ENCODE data around the gene MEGF8.
"Not testable (repeated sequence)": the region's sequence is repeated elsewhere in the genome, so short reads cannot be mapped to it uniquely, and the experiment has no call there.

The MEGF8 gene

GRCh38 chr19:42309686-42310085 is 15.7 kb upstream of the MEGF8 start:
- no peak for DNase-seq (ENCODE audit: low read depth in 2 of 2)

DNA sequence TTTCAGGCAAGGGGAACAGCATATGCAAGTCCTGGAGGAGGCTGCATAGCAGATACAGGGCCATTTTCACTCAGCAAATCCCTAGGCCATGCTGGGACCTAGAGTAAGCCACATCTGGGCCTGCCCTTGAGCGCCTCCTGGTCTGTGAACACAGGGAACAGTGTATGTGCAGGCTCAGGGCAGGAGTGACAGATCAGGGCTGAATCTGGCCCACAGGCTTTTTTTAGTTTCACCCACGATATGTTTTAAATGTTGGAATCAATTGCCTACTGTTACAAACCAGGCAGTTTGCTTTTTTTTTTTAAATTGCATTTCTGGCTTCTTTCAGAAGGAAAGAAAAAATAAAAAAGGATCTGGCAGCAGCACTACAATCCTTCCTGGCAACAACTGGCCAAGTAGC is 13.8 kb upstream of the MEGF8 start:
- no peak for DNase-seq (ENCODE audit: low read depth in 2 of 2)

- no peak for DNase-seq (ENCODE audit: low read depth in 2 of 2)
Measured at GRCh38 chr19:42312370-42312769, 13.1 kb upstream of the MEGF8 start.

GRCh38 chr19:42313096-42313839 is 12.2 kb upstream of the MEGF8 start, which contains the start of gene TMEM145:
Gene TMEM145, plus strand, starts transcription at chr19:42313309. Its CDS starts 68 bp downstream, at chr19:42313377.
- DNase-seq (ENCODE audit: low read depth in 2 of 2) = no peak

DNA sequence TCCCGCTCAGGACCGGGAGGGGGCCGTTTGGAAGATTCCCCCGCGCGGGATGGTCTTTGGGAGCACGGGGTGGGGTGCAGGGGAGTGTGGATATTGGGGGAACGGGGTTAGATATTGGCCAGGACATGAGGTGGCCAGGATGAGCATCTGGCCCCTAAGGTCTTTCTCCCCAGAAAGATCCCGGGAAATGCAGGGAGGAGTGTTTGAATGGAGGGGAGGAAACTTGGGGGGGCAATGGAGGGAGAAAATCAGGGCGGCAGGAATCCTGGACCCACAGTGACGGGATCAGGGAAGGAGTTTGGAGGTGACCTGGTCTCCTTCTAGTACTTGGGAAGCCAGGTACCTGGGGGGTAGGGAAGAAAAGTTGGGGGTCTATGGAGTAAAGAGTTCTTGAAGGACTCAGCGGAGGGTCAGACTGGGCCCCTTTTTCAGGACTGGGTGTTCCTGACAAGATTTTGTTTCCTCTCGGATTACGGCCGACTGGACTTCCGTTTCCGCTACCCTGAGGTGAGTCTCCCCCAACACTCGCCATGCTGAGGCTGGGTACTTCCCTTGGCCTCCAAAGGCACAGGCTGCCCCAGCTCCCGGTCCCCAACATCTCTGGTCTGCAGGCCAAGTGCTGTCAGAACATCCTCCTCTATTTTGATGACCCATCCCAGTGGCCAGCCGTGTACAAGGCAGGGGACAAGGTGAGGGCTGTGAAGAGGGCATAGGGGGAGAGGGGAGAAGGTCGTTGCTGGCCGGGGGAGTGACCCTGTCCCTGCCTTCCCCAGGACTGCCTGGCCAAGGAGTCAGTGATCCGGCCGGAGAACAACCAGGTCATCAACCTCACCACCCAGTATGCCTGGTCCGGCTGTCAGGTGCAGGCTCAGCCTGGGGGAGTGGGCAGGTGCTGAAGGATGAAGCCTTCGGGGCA is 11.3 kb upstream of the MEGF8 start:
- no peak for DNase-seq (ENCODE audit: low read depth in 2 of 2)

GRCh38 chr19:42315024-42315423 is 10.4 kb upstream of the MEGF8 start:
- DNase-seq (ENCODE audit: low read depth in 2 of 2) = no peak

DNA sequence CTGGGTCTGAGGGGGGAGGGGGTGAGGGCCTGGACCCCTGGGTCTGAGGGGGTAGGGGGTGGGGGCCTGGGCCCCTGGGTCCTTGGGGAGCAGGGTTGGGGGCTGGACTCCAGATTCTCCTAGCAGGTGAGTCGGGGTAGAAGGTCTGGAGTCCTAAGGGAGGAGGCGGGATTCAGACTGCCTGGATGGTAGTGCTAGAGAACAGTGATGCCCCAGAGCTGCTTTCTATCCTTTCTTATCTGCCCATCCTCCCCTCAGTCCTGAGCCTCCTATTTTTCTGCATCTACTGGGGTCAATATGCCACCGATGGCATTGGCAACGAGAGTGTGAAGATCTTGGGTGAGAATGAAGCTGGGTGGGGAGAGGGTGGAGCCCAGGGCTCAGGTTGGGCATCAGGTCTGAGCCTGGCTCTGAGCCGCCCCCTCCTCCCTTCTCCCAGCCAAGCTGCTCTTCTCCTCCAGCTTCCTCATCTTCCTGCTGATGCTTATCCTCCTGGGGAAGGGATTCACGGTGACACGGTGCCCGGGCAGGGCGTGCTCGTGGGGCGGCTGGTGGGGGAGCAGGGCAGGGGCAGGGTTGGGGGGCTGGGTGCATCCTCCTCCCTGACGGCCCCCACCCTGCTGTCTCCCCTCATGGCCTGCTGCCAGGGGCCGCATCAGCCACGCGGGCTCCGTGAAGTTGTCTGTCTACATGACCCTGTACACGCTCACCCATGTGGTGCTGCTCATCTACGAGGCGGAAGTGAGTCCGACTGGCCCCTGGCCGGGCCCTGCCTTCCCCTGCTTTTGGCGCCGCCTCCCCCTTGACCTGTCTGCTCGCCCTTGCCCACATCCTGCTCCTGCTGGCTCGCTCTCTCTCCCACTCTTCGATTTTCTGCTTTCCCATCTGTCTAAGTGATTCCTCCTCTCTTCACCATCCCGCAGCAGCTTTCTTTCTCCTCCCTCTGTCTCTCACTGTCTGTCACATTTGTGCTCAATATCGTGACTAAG is 8.9 kb upstream of the MEGF8 start:
- no peak for DNase-seq (ENCODE audit: low read depth in 2 of 2)

GRCh38 chr19:42317535-42317934 is 7.9 kb upstream of the MEGF8 start:
- DNase-seq (ENCODE audit: low read depth in 2 of 2) = no peak

DNA sequence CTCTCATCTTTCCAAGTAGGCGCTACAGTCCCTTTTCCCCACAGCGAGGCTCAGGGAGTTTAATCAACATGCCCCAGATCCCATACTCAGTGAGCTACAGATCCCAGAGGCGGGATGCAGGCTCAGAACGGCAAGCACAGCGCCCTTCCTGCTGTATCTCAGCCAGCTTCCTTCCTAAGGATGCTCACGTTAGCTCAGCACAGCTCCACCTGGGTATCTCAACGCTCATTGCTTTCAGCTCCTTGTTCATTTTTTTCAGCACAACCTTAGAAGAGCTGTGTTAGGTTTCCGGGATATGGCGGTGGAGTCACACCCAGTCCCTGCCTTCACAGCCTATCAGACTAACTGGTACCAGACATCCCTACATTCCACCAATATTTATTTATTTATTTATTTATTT is 3.1 kb upstream of the MEGF8 start:
- no peak for DNase-seq (ENCODE audit: low read depth in 2 of 2)

GRCh38 chr19:42323473-42323851 is 2.0 kb upstream of the MEGF8 start:
- no peak for DNase-seq (ENCODE audit: low read depth in 2 of 2)

- no peak for DNase-seq (ENCODE audit: low read depth in 2 of 2)
Measured at GRCh38 chr19:42323852-42324654, 1.4 kb upstream of the MEGF8 start.

DNA sequence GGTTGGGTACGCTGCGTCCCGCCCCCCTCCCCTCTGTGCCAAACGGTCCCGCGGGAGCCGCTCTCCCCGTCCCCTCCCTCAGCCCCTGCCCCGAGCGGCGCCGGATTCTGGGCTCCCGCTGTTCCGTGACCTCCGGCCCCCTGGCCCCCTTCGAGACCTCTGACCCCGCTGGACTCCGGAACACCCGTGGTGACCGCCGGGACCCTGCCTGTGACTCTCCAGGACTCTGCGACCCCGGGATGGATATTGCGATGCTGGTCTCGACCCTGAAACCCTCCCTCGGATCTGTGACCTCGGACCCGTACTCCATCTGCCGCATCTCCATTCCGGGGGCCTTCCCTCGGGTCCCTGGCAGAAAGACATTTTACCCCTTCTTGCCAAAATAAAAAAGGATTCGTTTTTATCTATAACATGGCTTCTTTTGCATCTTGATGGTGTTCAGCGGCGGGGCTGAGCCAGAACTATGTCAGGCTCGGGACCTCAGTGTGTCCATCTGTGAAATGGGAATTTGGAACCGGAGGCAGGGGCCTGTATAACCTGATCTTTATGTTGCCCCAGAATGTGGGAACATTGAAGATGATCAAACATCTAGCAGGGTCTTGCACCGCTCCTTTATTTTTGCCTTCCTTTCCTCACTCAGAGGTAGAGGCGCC is 654 bp upstream of the MEGF8 start:
- no peak for DNase-seq (ENCODE audit: low read depth in 2 of 2)

- DNase-seq (ENCODE audit: low read depth in 2 of 2) = no peak
Measured at GRCh38 chr19:42325896-42326771, 699 bp downstream of the MEGF8 start.

- DNase-seq (ENCODE audit: low read depth in 2 of 2) = no peak
Measured at GRCh38 chr19:42326969-42327368, 1.5 kb downstream of the MEGF8 start.

DNA sequence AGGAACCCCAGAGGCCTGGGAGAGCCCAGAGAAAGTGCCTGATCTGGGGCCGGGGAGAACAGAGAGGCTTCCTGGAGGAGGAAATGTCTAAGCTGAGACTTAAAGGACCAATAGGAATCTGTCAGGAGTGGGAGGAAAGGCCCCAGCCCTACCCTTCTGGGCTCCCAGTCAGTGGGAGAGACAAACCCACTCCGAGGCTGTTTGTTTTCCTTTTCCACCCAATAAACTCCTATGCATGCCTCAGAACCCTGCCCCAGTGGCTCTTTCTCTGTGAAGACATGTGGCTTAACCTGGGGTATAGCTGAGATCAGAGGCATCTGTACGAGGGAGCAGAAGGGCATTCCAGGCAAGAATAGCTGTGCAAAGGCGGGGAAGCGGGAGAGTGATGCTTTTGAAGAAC is 1.9 kb downstream of the MEGF8 start:
- DNase-seq (ENCODE audit: low read depth in 2 of 2) = no peak

- DNase-seq (ENCODE audit: low read depth in 2 of 2) = no peak
Measured at GRCh38 chr19:42328106-42328505, 2.7 kb downstream of the MEGF8 start.

GRCh38 chr19:42328854-42329253 is 3.4 kb downstream of the MEGF8 start:
- DNase-seq (ENCODE audit: low read depth in 2 of 2) = no peak

GRCh38 chr19:42330241-42330711 is 4.8 kb downstream of the MEGF8 start:
- no peak for DNase-seq (ENCODE audit: low read depth in 2 of 2)

- not testable (repeated sequence) for DNase-seq (ENCODE audit: low read depth in 2 of 2)
Measured at GRCh38 chr19:42331333-42331732, 5.9 kb downstream of the MEGF8 start.
